ENCODE data around the gene CHI3L2. TPM values are rescaled to one million over a fixed set of nuclear protein-coding genes. Genes with fewer than 3 reads are reported as not detected.

CHI3L2 gene
- total and polyA plus RNA-seq, 10 of the 15 experiments (the other 5 are each of a cell fraction or from before 2014, with no cell fraction given): 37.1 to 508 (median 98.3) TPM

- in situ Hi-C loops (cut with MboI): loop anchor here (5.0 to 10.0 kb wide), 3 partner anchors 113 to 545 kb away; no protein-coding TSS in a partner anchor
- TF ChIP-seq TCF12 (IDR thresholded peaks at IDR 0.05; ENCODE audit: low read depth, low read length): peak; percentile 81
- TF ChIP-seq ZNF207 (IDR thresholded peaks at IDR 0.05; ENCODE audit: borderline replicate concordance): peak; percentile 32
- no peak for TF ChIP-seq RAD51 (IDR thresholded peaks at IDR 0.05)
- peak; percentile 95 for TF ChIP-seq RELB (IDR thresholded peaks at IDR 0.05; ENCODE audit: low read depth)
- no peak for TF ChIP-seq E2F4 (IDR thresholded peaks at IDR 0.05; ENCODE audit: low read depth, low read length)
- peak; percentile 88 for TF ChIP-seq CHD2 (IDR thresholded peaks at IDR 0.05; ENCODE audit: borderline replicate concordance, low read depth, low read length)
- peak; percentile 100 for TF ChIP-seq BCL3 (IDR thresholded peaks at IDR 0.05; ENCODE audit: borderline replicate concordance, insufficient read depth, low read depth, low read length, poor library complexity, severe bottlenecking)
- TF ChIP-seq HSF1 (IDR thresholded peaks at IDR 0.05; ENCODE audit: low read depth, low read length): no peak
- TF ChIP-seq POLR2AphosphoS2 (IDR thresholded peaks at IDR 0.05; ENCODE audit: low read depth, low read length): peak; percentile 78; the same call in 1 of the 2 replicates
- TF ChIP-seq MAX (IDR thresholded peaks at IDR 0.05; ENCODE audit: low read depth, low read length): 0 out of 2 replicates have a peak, but pooled peaks have one; percentile 6
- no peak for TF ChIP-seq CHD4 (IDR thresholded peaks at IDR 0.05)
- no peak for TF ChIP-seq MTA3 (IDR thresholded peaks at IDR 0.05; ENCODE audit: borderline replicate concordance, low read length)
- TF ChIP-seq NR2C2 (IDR thresholded peaks at IDR 0.05; ENCODE audit: borderline replicate concordance, control insufficient read depth, insufficient read length, low read depth): no peak
- peak; percentile 87 for TF ChIP-seq CREM (IDR thresholded peaks at IDR 0.05; ENCODE audit: low read depth)
Measured at GRCh38 chr1:111219557-111220286, 7.8 kb upstream of the CHI3L2 start.

More at GRCh38 chr1:111219557-111220286, 7.8 kb upstream of the CHI3L2 start:
- Histone ChIP-seq H3K4me3 (peak overlapping the region; percentile 16; the same call in 1 of the 2 replicates), H3K9me3 (replicated peaks; ENCODE audit: control insufficient read depth, insufficient read depth, low read length) (no peaks in the 10 kb centered on the region), H3K27ac (ENCODE audit: control insufficient read depth, insufficient read depth) (peak overlapping the region; percentile 100), H3K27me3 (replicated peaks in 1 of 2; ENCODE audit: control insufficient read depth in 2 of 2, insufficient read depth in 2 of 2, low read length in 1 of 2) (no peaks in the 10 kb centered on the region), H4K20me1 (ENCODE audit: control insufficient read depth, insufficient read depth) (no peaks in the 10 kb centered on the region), H3K9ac (ENCODE audit: control insufficient read depth, insufficient read depth, low read length) (peak overlapping the region; percentile 87), H2AFZ (ENCODE audit: control insufficient read depth, low read depth, low read length) (no peak overlapping the region), H3K36me3 (ENCODE audit: control insufficient read depth in 2 of 2, insufficient read depth in 2 of 2, low read length in 1 of 2) (no peaks in the 10 kb centered on the region), H3K4me1 (ENCODE audit: control insufficient read depth, insufficient read depth, low read length) (peaks cover 86% of the 10 kb centered on the region), H3K4me2 (ENCODE audit: control insufficient read depth, insufficient read depth) (peak overlapping the region; percentile 85), H3K79me2 (ENCODE audit: control insufficient read depth, insufficient read depth, low read length) (peaks cover 18% of the 10 kb centered on the region)
- SMC1A ChIA-PET (ENCODE audit: uncharacterized antibody, unreplicated experiment): interaction anchor here (0.6 to 12.4 kb wide), 25 partner anchors 9 to 396 kb away, joined by 3 to 284 read pairs (median 8); partner anchors contain the start of genes CD53, CEPT1, DENND2D and DRAM2
- BruUV-seq (replicated peaks): no TSS peak
- DNase-seq (ENCODE audit: low read depth, low spot score): peak; percentile 99
- RAD21 ChIA-PET (ENCODE audit: unreplicated experiment): interaction anchor here (0.6 to 9.9 kb wide), 23 partner anchors 10 to 519 kb away, joined by 3 to 542 read pairs (median 8); partner anchors contain the start of genes CD53, CEPT1, DENND2D and DRAM2
- POLR2A ChIA-PET: interaction anchor here (0.6 to 8.8 kb wide), 10 partner anchors 10 to 348 kb away, joined by 3 to 371 read pairs (median 6); partner anchors contain the start of genes CEPT1, DENND2D and DRAM2
- peak; percentile 47 for ATAC-seq
- 0% methylated on average over 5 of the region's 5 CpGs for WGBS (ENCODE audit: insufficient coverage, insufficient replicate concordance, low lambda C conversion rate, missing lambda C conversion rate)
- FAIRE-seq: peak; percentile 71
- intact Hi-C loops (cut with micrococcal nuclease; ENCODE audit: unreplicated experiment): loop anchor here (2.0 to 10.0 kb wide), 8 partner anchors 32 to 585 kb away; partner anchors contain the start of genes C1orf162, CD53, CEPT1 and DRAM2
- CTCF ChIA-PET: interaction anchor here (1.0 to 8.9 kb wide), 12 partner anchors 12 to 348 kb away, joined by 3 to 239 read pairs (median 4); partner anchors contain the start of genes CEPT1, DENND2D and DRAM2

Measured in GM12878 (cell line).